ENCODE measurements around the gene STIMATE. TPM values are rescaled to one million over a fixed set of nuclear protein-coding genes. Genes with fewer than 3 reads are reported as not detected.

Gene STIMATE
- total RNA-seq, 4 donors from 2014 or later = 15.9 to 25.7 (median 19.3) TPM

- H3K27me3 ChIP-seq = no peaks in the 10 kb centered on the region
- WGBS = 91% methylated on average over 5 of the region's 5 CpGs
- no peaks in the 10 kb centered on the region for H3K9me3 ChIP-seq
- H3K4me3 ChIP-seq = no peak overlapping the region
- TF ChIP-seq POLR2AphosphoS5 (IDR thresholded peaks at IDR 0.05) (no peak), CTCF (IDR thresholded peaks at IDR 0.05) (no peak), EP300 (IDR thresholded peaks at IDR 0.05) (no peak), POLR2A (IDR thresholded peaks at IDR 0.05) (no peak)
- no peak overlapping the region for H3K27ac ChIP-seq
- peaks cover 41% of the 10 kb centered on the region for H3K36me3 ChIP-seq
- peaks cover 16% of the 10 kb centered on the region for H3K4me1 ChIP-seq
- DNase-seq (ENCODE audit: low spot score in 2 of 2) = no peak
Observed at GRCh38 chr3:52836471-52836845, 60.9 kb downstream of the STIMATE start.

- no peak for DNase-seq (ENCODE audit: low spot score in 2 of 2)
- H3K36me3 ChIP-seq = peaks cover 35% of the 10 kb centered on the region
- H3K4me3 ChIP-seq = no peak overlapping the region
- H3K27ac ChIP-seq = peak overlapping the region; percentile 14
- peaks cover 22% of the 10 kb centered on the region for H3K4me1 ChIP-seq
- H3K9me3 ChIP-seq = no peaks in the 10 kb centered on the region
- WGBS = 91% methylated on average over 4 of the region's 8 CpGs
- no peaks in the 10 kb centered on the region for H3K27me3 ChIP-seq
- TF ChIP-seq EP300 (IDR thresholded peaks at IDR 0.05) = no peak
- TF ChIP-seq POLR2A (IDR thresholded peaks at IDR 0.05) = no peak
- no peak for TF ChIP-seq CTCF (IDR thresholded peaks at IDR 0.05)
- TF ChIP-seq POLR2AphosphoS5 (IDR thresholded peaks at IDR 0.05) = no peak
Observed at GRCh38 chr3:52835766-52836470, 61.4 kb downstream of the STIMATE start.

- H3K27ac ChIP-seq = peak within 1 kb of the TSS; percentile 14
- DNase-seq (ENCODE audit: low spot score in 2 of 2) = no peak
- no peaks in the 10 kb centered on the region for H3K9me3 ChIP-seq
- WGBS = 55% methylated on average over 10 of the region's 11 CpGs
- TF ChIP-seq CTCF (IDR thresholded peaks at IDR 0.05) = no peak
- H3K4me1 ChIP-seq = peaks cover 27% of the 10 kb centered on the region
- no peak within 1 kb of the TSS for H3K4me3 ChIP-seq
- H3K27me3 ChIP-seq = no peaks in the 10 kb centered on the region
- H3K36me3 ChIP-seq = peaks cover 29% of the 10 kb centered on the region
Observed at GRCh38 chr3:52834871-52835501, 62.4 kb downstream of the STIMATE start, which contains the start of gene MUSTN1. TSS of gene MUSTN1 (minus strand) at chr3:52835019. CDS start at chr3:52834948, 71 bp downstream.

- Histone ChIP-seq H3K36me3 (peaks cover 16% of the 10 kb centered on the region), H3K27ac (no peak overlapping the region), H3K27me3 (no peaks in the 10 kb centered on the region), H3K9me3 (no peaks in the 10 kb centered on the region), H3K4me1 (peaks cover 27% of the 10 kb centered on the region), H3K4me3 (no peak overlapping the region)
- no peak for TF ChIP-seq EP300 (IDR thresholded peaks at IDR 0.05)
- TF ChIP-seq POLR2A (IDR thresholded peaks at IDR 0.05) = no peak
- TF ChIP-seq CTCF (IDR thresholded peaks at IDR 0.05) = no peak
- no peak for TF ChIP-seq POLR2AphosphoS5 (IDR thresholded peaks at IDR 0.05)
- no peak for DNase-seq (ENCODE audit: low spot score in 2 of 2)
- 95% methylated on average over 14 of the region's 14 CpGs for WGBS
Observed at GRCh38 chr3:52833202-52833601, 64.1 kb downstream of the STIMATE start.

- no peak for TF ChIP-seq CTCF (IDR thresholded peaks at IDR 0.05)
- TF ChIP-seq POLR2AphosphoS5 (IDR thresholded peaks at IDR 0.05) = no peak
- no peak for TF ChIP-seq POLR2A (IDR thresholded peaks at IDR 0.05)
- no peak for TF ChIP-seq EP300 (IDR thresholded peaks at IDR 0.05)
- 30% methylated on average over 11 of the region's 21 CpGs for WGBS
- no peaks in the 10 kb centered on the region for H3K27me3 ChIP-seq
- peak in 1 of 2 donors; percentile 78 for DNase-seq (ENCODE audit: low spot score in 2 of 2)
- H3K4me1 ChIP-seq = peaks cover 27% of the 10 kb centered on the region
- H3K4me3 ChIP-seq = no peak overlapping the region
- H3K9me3 ChIP-seq = no peaks in the 10 kb centered on the region
- peaks cover 12% of the 10 kb centered on the region for H3K36me3 ChIP-seq
- H3K27ac ChIP-seq = peak overlapping the region; percentile 48
Observed at GRCh38 chr3:52831500-52832301, 65.6 kb downstream of the STIMATE start.
